ENCODE results near the gene SLC30A2.

Gene SLC30A2

DNA sequence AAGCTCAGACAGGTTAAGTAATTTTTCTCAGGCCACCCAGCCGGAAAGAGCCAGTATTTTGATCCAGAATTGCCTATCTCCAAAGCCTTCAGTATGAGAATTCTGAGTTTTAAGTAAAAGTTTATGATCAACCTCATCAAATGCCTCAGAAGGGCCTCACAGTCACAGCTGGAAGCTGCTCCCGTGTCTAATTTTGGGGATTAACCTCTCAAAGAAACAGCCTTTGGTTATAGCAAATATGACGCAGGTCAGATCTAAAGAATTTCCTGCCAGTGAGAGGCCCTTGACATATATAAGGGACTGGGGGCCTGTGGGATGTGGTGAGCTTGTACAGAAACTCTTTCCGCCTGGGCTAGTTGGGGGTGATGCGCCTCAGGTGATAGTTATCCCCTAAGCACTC lies 22.1 kb downstream of the SLC30A2 start:
- H3K23ac ChIP-seq (ENCODE audit: low read length) = no peak overlapping the region
- no peaks in the 10 kb centered on the region for H3K27me3 ChIP-seq (ENCODE audit: insufficient read depth, low read length)
- no peak overlapping the region for H3K4me2 ChIP-seq (ENCODE audit: low read length)
- no peaks in the 10 kb centered on the region for H3K36me3 ChIP-seq (ENCODE audit: control insufficient read depth in 1 of 2, insufficient read depth in 2 of 2, low read length in 2 of 2)
- DNase-seq = no peak
- H3K14ac ChIP-seq (ENCODE audit: low read length) = no peak overlapping the region
- no peak overlapping the region for H2BK12ac ChIP-seq (ENCODE audit: low read length)
- H3K27ac ChIP-seq (ENCODE audit: low read depth, low read length) = no peak overlapping the region
- no peak overlapping the region for H2BK120ac ChIP-seq (ENCODE audit: insufficient read depth, low read length, poor library complexity)
- H3K4me3 ChIP-seq (ENCODE audit: low read depth, low read length) = no peak overlapping the region
- no peaks in the 10 kb centered on the region for H3K79me2 ChIP-seq (ENCODE audit: control insufficient read depth, insufficient read depth, low read length, poor library complexity)
- peaks cover 9 to 19% of the 10 kb centered on the region in 2 experiments for H3K4me1 ChIP-seq (ENCODE audit: control insufficient read depth in 1 of 2, insufficient read depth in 2 of 2, low read length in 2 of 2)
- H2AK5ac ChIP-seq (ENCODE audit: low read length) = no peak overlapping the region
- H3K18ac ChIP-seq (ENCODE audit: low read length) = no peak overlapping the region
- peaks cover 3% of the 10 kb centered on the region for H3K79me1 ChIP-seq (ENCODE audit: low read length)
- no peak overlapping the region for H3K4ac ChIP-seq (ENCODE audit: low read depth, low read length)
- H4K12ac ChIP-seq (ENCODE audit: low read depth, low read length) = no peak overlapping the region
- H2AFZ ChIP-seq (ENCODE audit: insufficient read depth, low read length, poor library complexity) = no peak overlapping the region
- WGBS (ENCODE audit: extremely low coverage, insufficient coverage, insufficient read length) = no CpG with 5 or more reads among the region's 5 CpGs
- H4K8ac ChIP-seq (ENCODE audit: low read depth, low read length) = no peak overlapping the region
- no peak overlapping the region for H3K9ac ChIP-seq (ENCODE audit: low read length)
- no peak overlapping the region for H2BK5ac ChIP-seq (ENCODE audit: low read depth, low read length, poor library complexity)
- no peak overlapping the region for H4K91ac ChIP-seq (ENCODE audit: low read depth, low read length)
- no peaks in the 10 kb centered on the region for H3K9me3 ChIP-seq (ENCODE audit: insufficient read depth, low read depth, low read length)

DNA sequence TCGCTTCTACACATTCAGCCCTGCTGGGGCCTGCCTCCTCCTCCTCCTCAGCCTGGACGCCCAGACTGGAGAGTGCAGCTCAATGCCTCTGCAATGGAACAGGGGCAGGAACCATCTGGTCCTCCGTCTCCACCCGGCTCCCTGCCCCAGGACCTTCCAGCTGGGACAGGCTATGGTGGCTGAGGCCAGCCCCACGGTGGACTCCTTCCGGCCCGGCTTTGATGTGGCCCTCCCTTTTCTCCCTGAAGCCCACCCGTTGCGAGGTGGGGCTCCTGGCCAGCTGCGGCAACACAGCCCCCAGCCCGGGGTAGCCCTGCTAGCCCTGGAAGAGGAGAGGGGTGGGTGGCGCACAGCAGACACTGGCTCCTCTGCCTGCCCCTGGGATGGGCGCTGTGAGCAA lies 22.9 kb downstream of the SLC30A2 start:
- no peak overlapping the region for H4K8ac ChIP-seq (ENCODE audit: low read depth, low read length)
- H3K9ac ChIP-seq (ENCODE audit: low read length) = no peak overlapping the region
- H3K36me3 ChIP-seq (ENCODE audit: control insufficient read depth in 1 of 2, insufficient read depth in 2 of 2, low read length in 2 of 2) = no peaks in the 10 kb centered on the region
- no peaks in the 10 kb centered on the region for H3K79me2 ChIP-seq (ENCODE audit: control insufficient read depth, insufficient read depth, low read length, poor library complexity)
- peaks cover 9 to 17% of the 10 kb centered on the region in 2 experiments for H3K4me1 ChIP-seq (ENCODE audit: control insufficient read depth in 1 of 2, insufficient read depth in 2 of 2, low read length in 2 of 2)
- no peak overlapping the region for H2AFZ ChIP-seq (ENCODE audit: insufficient read depth, low read length, poor library complexity)
- H3K23ac ChIP-seq (ENCODE audit: low read length) = no peak overlapping the region
- H2BK12ac ChIP-seq (ENCODE audit: low read length) = no peak overlapping the region
- no peak overlapping the region for H3K4me3 ChIP-seq (ENCODE audit: low read depth, low read length)
- no peak overlapping the region for H3K27ac ChIP-seq (ENCODE audit: low read depth, low read length)
- H3K14ac ChIP-seq (ENCODE audit: low read length) = no peak overlapping the region
- H3K4me2 ChIP-seq (ENCODE audit: low read length) = no peak overlapping the region
- H3K9me3 ChIP-seq (ENCODE audit: insufficient read depth, low read depth, low read length) = no peaks in the 10 kb centered on the region
- H2BK120ac ChIP-seq (ENCODE audit: insufficient read depth, low read length, poor library complexity) = no peak overlapping the region
- H3K79me1 ChIP-seq (ENCODE audit: low read length) = peaks cover 3% of the 10 kb centered on the region
- H4K12ac ChIP-seq (ENCODE audit: low read depth, low read length) = no peak overlapping the region
- no peak overlapping the region for H3K18ac ChIP-seq (ENCODE audit: low read length)
- WGBS (ENCODE audit: extremely low coverage, insufficient coverage, insufficient read length) = no CpG with 5 or more reads among the region's 13 CpGs
- no peak for DNase-seq
- H4K91ac ChIP-seq (ENCODE audit: low read depth, low read length) = no peak overlapping the region
- H3K27me3 ChIP-seq (ENCODE audit: insufficient read depth, low read length) = no peaks in the 10 kb centered on the region
- H3K4ac ChIP-seq (ENCODE audit: low read depth, low read length) = no peak overlapping the region
- H2AK5ac ChIP-seq (ENCODE audit: low read length) = no peak overlapping the region
- H2BK5ac ChIP-seq (ENCODE audit: low read depth, low read length, poor library complexity) = no peak overlapping the region

DNA sequence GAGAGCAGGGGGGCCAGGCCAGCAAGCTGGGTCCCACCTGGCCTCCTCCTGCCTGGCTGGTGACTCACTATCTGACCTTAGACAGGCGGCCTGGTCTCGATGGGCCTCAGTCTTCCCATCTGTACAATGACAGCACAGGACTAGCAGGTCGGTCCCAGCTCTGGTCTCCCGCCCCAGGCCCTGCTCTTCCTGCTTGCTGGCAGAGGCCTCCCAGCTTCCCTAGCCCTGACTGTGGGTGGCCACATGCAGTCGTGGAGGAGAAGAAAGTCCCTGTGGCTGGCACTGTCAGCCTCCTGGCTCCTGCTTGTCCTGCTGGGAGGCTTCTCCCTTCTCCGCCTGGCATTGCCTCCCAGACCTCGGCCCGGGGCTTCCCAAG lies 23.5 kb downstream of the SLC30A2 start:
- no peak overlapping the region for H3K18ac ChIP-seq (ENCODE audit: low read length)
- no peak overlapping the region for H2BK120ac ChIP-seq (ENCODE audit: insufficient read depth, low read length, poor library complexity)
- no peaks in the 10 kb centered on the region for H3K36me3 ChIP-seq (ENCODE audit: control insufficient read depth in 1 of 2, insufficient read depth in 2 of 2, low read length in 2 of 2)
- no peaks in the 10 kb centered on the region for H3K27me3 ChIP-seq (ENCODE audit: insufficient read depth, low read length)
- H3K9me3 ChIP-seq (ENCODE audit: insufficient read depth, low read depth, low read length) = no peaks in the 10 kb centered on the region
- H3K9ac ChIP-seq (ENCODE audit: low read length) = no peak overlapping the region
- H3K4me1 ChIP-seq (ENCODE audit: control insufficient read depth in 1 of 2, insufficient read depth in 2 of 2, low read length in 2 of 2) = peaks cover 10 to 19% of the 10 kb centered on the region in 2 experiments
- WGBS (ENCODE audit: extremely low coverage, insufficient coverage, insufficient read length) = no CpG with 5 or more reads among the region's 8 CpGs
- no peak for DNase-seq
- no peak overlapping the region for H3K23ac ChIP-seq (ENCODE audit: low read length)
- no peak overlapping the region for H3K14ac ChIP-seq (ENCODE audit: low read length)
- no peak overlapping the region for H2AFZ ChIP-seq (ENCODE audit: insufficient read depth, low read length, poor library complexity)
- no peak overlapping the region for H3K4ac ChIP-seq (ENCODE audit: low read depth, low read length)
- H4K12ac ChIP-seq (ENCODE audit: low read depth, low read length) = no peak overlapping the region
- H4K91ac ChIP-seq (ENCODE audit: low read depth, low read length) = no peak overlapping the region
- no peak overlapping the region for H3K27ac ChIP-seq (ENCODE audit: low read depth, low read length)
- H4K8ac ChIP-seq (ENCODE audit: low read depth, low read length) = no peak overlapping the region
- H3K4me3 ChIP-seq (ENCODE audit: low read depth, low read length) = no peak overlapping the region
- H3K79me1 ChIP-seq (ENCODE audit: low read length) = peaks cover 3% of the 10 kb centered on the region
- no peak overlapping the region for H3K4me2 ChIP-seq (ENCODE audit: low read length)
- no peak overlapping the region for H2AK5ac ChIP-seq (ENCODE audit: low read length)
- H2BK5ac ChIP-seq (ENCODE audit: low read depth, low read length, poor library complexity) = no peak overlapping the region
- no peak overlapping the region for H2BK12ac ChIP-seq (ENCODE audit: low read length)
- no peaks in the 10 kb centered on the region for H3K79me2 ChIP-seq (ENCODE audit: control insufficient read depth, insufficient read depth, low read length, poor library complexity)

DNA sequence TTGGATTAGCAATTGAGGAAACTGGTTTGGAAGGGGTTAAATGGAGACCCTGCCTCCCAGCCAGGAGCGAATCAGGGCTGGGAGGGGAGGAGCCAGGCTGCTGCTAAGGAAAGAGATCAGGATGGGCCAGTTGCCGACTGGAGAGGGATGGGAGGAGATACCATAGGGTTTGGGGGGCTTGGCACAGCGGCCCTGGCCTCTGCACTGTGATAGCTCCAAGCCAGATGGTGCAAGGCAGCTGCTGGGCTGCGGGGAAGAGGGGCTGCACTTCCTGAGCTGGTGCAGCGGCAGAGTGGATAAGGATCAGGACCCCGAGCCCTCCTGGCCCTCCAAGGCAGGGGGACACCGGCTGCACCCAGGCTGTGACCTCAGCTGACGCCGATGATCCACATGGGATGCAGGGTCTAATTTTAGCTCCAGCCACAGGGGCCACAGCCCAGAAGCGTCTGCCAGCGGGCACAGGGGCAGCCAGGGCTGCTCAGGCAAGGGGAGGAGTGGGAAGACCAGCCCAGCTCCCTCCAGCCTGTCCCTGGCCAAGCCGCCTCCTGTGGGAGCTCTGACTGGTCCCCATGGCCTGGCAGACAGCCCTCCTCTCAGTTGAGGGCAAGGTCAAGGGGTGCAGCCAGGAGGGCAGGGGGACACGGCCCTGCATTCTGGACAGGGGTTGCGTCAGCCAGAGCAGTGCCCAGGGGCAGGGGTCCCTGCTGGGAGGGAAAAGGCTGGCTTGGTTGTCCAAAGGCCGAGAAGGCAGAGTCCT lies 24.1 kb downstream of the SLC30A2 start, which contains the start of gene EXTL1:
EXTL1 (plus strand) TSS at position 129 of the 757 bp plus-strand sequence. CDS start 872 bp downstream, outside the sequence.
- Histone ChIP-seq H3K4ac (ENCODE audit: low read depth, low read length) (no peak within 1 kb of the TSS), H4K12ac (ENCODE audit: low read depth, low read length) (peak within 1 kb of the TSS; percentile 61), H3K27me3 (ENCODE audit: insufficient read depth, low read length) (no peaks in the 10 kb centered on the region), H3K23ac (ENCODE audit: low read length) (no peak within 1 kb of the TSS), H3K27ac (ENCODE audit: low read depth, low read length) (no peak within 1 kb of the TSS), H3K36me3 (ENCODE audit: control insufficient read depth in 1 of 2, insufficient read depth in 2 of 2, low read length in 2 of 2) (no peaks in the 10 kb centered on the region), H2BK120ac (ENCODE audit: insufficient read depth, low read length, poor library complexity) (no peak within 1 kb of the TSS), H3K9ac (ENCODE audit: low read length) (no peak within 1 kb of the TSS), H4K8ac (ENCODE audit: low read depth, low read length) (peak within 1 kb of the TSS; percentile 56), H3K14ac (ENCODE audit: low read length) (peak within 1 kb of the TSS; percentile 19), H2BK5ac (ENCODE audit: low read depth, low read length, poor library complexity) (no peak within 1 kb of the TSS), H2BK12ac (ENCODE audit: low read length) (peak within 1 kb of the TSS; percentile 7), H4K91ac (ENCODE audit: low read depth, low read length) (peak within 1 kb of the TSS; percentile 38), H3K4me3 (ENCODE audit: low read depth, low read length) (peak within 1 kb of the TSS; percentile 58), H3K9me3 (ENCODE audit: insufficient read depth, low read depth, low read length) (no peaks in the 10 kb centered on the region), H3K79me2 (ENCODE audit: control insufficient read depth, insufficient read depth, low read length, poor library complexity) (no peaks in the 10 kb centered on the region), H3K4me1 (ENCODE audit: control insufficient read depth in 1 of 2, insufficient read depth in 2 of 2, low read length in 2 of 2) (peaks cover 14 to 24% of the 10 kb centered on the region in 2 experiments), H2AFZ (ENCODE audit: insufficient read depth, low read length, poor library complexity) (peak within 1 kb of the TSS; percentile 65), H3K4me2 (ENCODE audit: low read length) (peak within 1 kb of the TSS; percentile 63), H2AK5ac (ENCODE audit: low read length) (no peak within 1 kb of the TSS), H3K79me1 (ENCODE audit: low read length) (peaks cover 3% of the 10 kb centered on the region), H3K18ac (ENCODE audit: low read length) (no peak within 1 kb of the TSS)
- no CpG with 5 or more reads among the region's 15 CpGs for WGBS (ENCODE audit: extremely low coverage, insufficient coverage, insufficient read length)
- DNase-seq = no peak
